HepG2 (cell line): ENCODE results near the gene UBALD1. TPM values are rescaled to one million over a fixed set of nuclear protein-coding genes. Genes with fewer than 3 reads are reported as not detected.

Source experiments
- ARID4A ChIP-seq: sonication (generic); formaldehyde crosslinking; IDR thresholded peaks from 2 replicates; pipeline ENCODE4 v1.5.0; 2020; ENCODE audit warnings: mild to moderate bottlenecking, missing genetic modification reagents, borderline replicate concordance
- ATF7-NPFF ChIP-seq: sonication (generic); formaldehyde crosslinking; IDR thresholded peaks from 2 replicates; pipeline ENCODE4 v1.8.1; 2023; ENCODE audit warnings: mild to moderate bottlenecking, low read depth, missing genetic modification reagents, moderate library complexity
- DR1 ChIP-seq: sonication (generic); formaldehyde crosslinking; IDR thresholded peaks from 2 replicates; pipeline ENCODE4 v1.8.0; 2021; ENCODE audit warnings: mild to moderate bottlenecking, missing genetic modification reagents, inconsistent platforms
- EED ChIP-seq: sonication (generic); formaldehyde crosslinking; IDR thresholded peaks from 2 replicates; pipeline ENCODE4 v1.5.0; 2020; ENCODE audit warnings: mild to moderate bottlenecking, missing genetic modification reagents
- GATAD1 ChIP-seq: IDR thresholded peaks from 2 replicates; pipeline ENCODE4 v1.6.1; 2016; ENCODE audit warnings: missing genetic modification reagents, missing compliant biosample characterization
- PHF21A ChIP-seq: sonication (generic); formaldehyde crosslinking; IDR thresholded peaks from 2 replicates; pipeline ENCODE4 v1.5.0; 2020; ENCODE audit warnings: mild to moderate bottlenecking, missing genetic modification reagents
- REXO4 ChIP-seq: sonication (generic); formaldehyde crosslinking; IDR thresholded peaks from 2 replicates; pipeline ENCODE4 v1.8.0; 2022; ENCODE audit warnings: missing genetic modification reagents, mild to moderate bottlenecking, borderline replicate concordance
- SNAPC4 ChIP-seq: sonication (generic); formaldehyde crosslinking; IDR thresholded peaks from 2 replicates; pipeline ENCODE4 v1.4.0; 2020; ENCODE audit warnings: mild to moderate bottlenecking, missing genetic modification reagents
- SP140L ChIP-seq: sonication (generic); formaldehyde crosslinking; IDR thresholded peaks from 2 replicates; pipeline ENCODE4 v1.4.0; 2020; ENCODE audit warnings: missing genetic modification reagents, borderline replicate concordance
- ZFX ChIP-seq: sonication (generic); formaldehyde crosslinking; IDR thresholded peaks from 2 replicates; pipeline ENCODE4 v1.4.0; 2020; ENCODE audit warnings: mild to moderate bottlenecking, low read depth, missing genetic modification reagents, moderate library complexity
- ZNF30 ChIP-seq: sonication (generic); formaldehyde crosslinking; IDR thresholded peaks from 2 replicates; pipeline ENCODE4 v1.5.0; 2020; ENCODE audit warnings: mild to moderate bottlenecking, missing genetic modification reagents
- ZNF530 ChIP-seq: sonication (generic); formaldehyde crosslinking; IDR thresholded peaks from 2 replicates; pipeline ENCODE4 v1.5.0; 2020; ENCODE audit warnings: low read depth, mild to moderate bottlenecking, missing genetic modification reagents
- ZNF746 ChIP-seq: sonication (generic); formaldehyde crosslinking; IDR thresholded peaks from 2 replicates; pipeline ENCODE4 v1.8.0; 2022; ENCODE audit warnings: mild to moderate bottlenecking, missing genetic modification reagents
- ZNF781 ChIP-seq: sonication (generic); formaldehyde crosslinking; IDR thresholded peaks from 2 replicates; pipeline ENCODE4 v1.5.1; 2020; ENCODE audit warnings: borderline replicate concordance, mild to moderate bottlenecking, missing genetic modification reagents; ENCODE audit errors: not compliant biosample characterization
- polyA plus RNA-seq, 8 experiments: library from polyadenylated mRNA; depleted of rRNA in 3 of 8; stranded (reverse) in 7 of 8; unstranded in 1 of 8; fragments of >200 nt; fragmentation: Illumina TruSeq in 4 of 8; extraction: Trizol in 4 of 8; gene quantifications; 2 replicates each; pipeline versions ENCODE4 v1.2.1 to v1.2.3, GENCODE V29; 2011 to 2016; ENCODE audit warnings: low read depth in 4 of 8, missing spikeins in 1 of 8, mixed read lengths in 1 of 8; ENCODE audit not compliant: insufficient read depth in 1 of 8
- total RNA-seq, 5 experiments: library from RNA; depleted of rRNA; stranded (reverse); fragments of >200 nt; fragmentation: Illumina TruSeq; extraction: Trizol; gene quantifications; 2 replicates each; pipeline ENCODE4 v1.2.3, GENCODE V29; 2016; ENCODE audit warnings: low read depth in 1 of 5
- TF ChIP-seq, protein P1 (sequence below): sonication (generic); formaldehyde crosslinking; IDR thresholded peaks from 2 replicates; pipeline ENCODE4 v1.9.0; 2021; ENCODE audit warnings: missing genetic modification reagents, mild to moderate bottlenecking, borderline replicate concordance

Gene UBALD1
- total and polyA plus RNA-seq, 2 of the 13 experiments (the other 11 are each of a cell fraction or from before 2014, with no cell fraction given): 6.8 to 12.3 TPM

DNA sequence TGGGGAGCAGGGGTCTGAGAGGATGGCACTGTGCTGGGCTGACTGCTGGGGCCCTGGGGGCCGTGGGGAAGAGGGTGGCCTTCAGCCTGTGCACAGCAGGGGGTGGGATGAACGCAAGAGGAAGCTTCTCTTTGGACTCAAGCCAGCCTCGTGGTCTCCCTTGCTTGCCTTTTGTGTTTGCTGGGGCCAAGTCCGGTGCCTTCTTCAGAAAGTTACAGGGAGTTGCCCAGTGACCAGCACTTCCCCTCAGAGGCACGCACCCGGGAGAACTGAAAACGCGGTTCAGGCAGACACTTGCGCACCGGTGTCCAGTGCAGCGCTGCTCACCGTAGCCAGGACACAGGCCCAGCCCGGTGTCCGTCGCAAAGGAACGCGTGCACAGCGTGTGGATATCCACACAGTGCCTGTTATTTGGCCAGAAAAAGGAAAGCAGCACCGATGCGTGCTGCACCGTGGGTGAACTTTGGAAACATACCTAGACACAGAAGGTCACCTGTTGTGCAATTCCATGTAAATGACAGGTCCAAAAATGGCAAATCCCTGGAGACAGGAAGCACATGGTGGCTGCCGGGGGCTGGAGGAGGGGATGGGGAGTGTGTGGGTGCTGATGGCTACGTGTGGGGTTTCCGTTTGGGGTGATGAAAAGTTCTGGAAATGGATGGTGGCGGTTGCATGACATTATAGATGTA lies 49.2 kb upstream of the UBALD1 start (continued):
- TF ChIP-seq SNAPC4 (peak; percentile 97), REXO4 (CRISPR knock-in tag) (0 out of 2 replicates have a peak, but pooled peaks have one; percentile 61), ZNF746 (CRISPR knock-in tag) (peak; percentile 85), EED (CRISPR knock-in tag) (no peak; the same call in 1 of the 2 replicates), ZNF530 (CRISPR knock-in tag) (0 out of 2 replicates have a peak, but pooled peaks have one; percentile 60), ZNF30 (peak; percentile 90; the same call in 1 of the 2 replicates), PHF21A (CRISPR knock-in tag) (peak; percentile 95), ATF7-NPFF (no peak; the same call in 1 of the 2 replicates), ZFX (peak; percentile 86), ARID4A (peak; percentile 96), ZNF781 (CRISPR knock-in tag) (peak; percentile 88), GATAD1 (peak; percentile 71), DR1 (CRISPR knock-in tag) (no peak), SP140L (CRISPR knock-in tag) (no peak)
- TF ChIP-seq, protein P1, sequence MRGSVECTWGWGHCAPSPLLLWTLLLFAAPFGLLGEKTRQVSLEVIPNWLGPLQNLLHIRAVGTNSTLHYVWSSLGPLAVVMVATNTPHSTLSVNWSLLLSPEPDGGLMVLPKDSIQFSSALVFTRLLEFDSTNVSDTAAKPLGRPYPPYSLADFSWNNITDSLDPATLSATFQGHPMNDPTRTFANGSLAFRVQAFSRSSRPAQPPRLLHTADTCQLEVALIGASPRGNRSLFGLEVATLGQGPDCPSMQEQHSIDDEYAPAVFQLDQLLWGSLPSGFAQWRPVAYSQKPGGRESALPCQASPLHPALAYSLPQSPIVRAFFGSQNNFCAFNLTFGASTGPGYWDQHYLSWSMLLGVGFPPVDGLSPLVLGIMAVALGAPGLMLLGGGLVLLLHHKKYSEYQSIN (CRISPR knock-in tag): peak; percentile 68; the same call in 1 of the 2 replicates
